GM19240 (cell line): ENCODE data around the gene B3GNT7.

Experiments
- DNase-seq: peaks from one replicate; pipeline ENCODE4 v3.0.0; 2011; ENCODE audit warnings: low spot score; ENCODE audit not compliant: insufficient read length

The B3GNT7 gene

GRCh38 chr2:231384109-231384435, 11.4 kb upstream of the B3GNT7 start:
- DNase-seq = no peak

GRCh38 chr2:231384970-231385369, 10.5 kb upstream of the B3GNT7 start:
- no peak for DNase-seq

GRCh38 chr2:231385429-231385828, 10.1 kb upstream of the B3GNT7 start:
- DNase-seq = no peak

- no peak for DNase-seq
These were observed 9.1 kb upstream of the B3GNT7 start for GRCh38 chr2:231386446-231386845.

- DNase-seq = no peak
These were observed 7.4 kb upstream of the B3GNT7 start for GRCh38 chr2:231387904-231388724.

GRCh38 chr2:231388725-231389346, 6.7 kb upstream of the B3GNT7 start:
- DNase-seq = no peak

GRCh38 chr2:231390667-231391066, 4.8 kb upstream of the B3GNT7 start:
- no peak for DNase-seq

- DNase-seq = no peak
These were observed 3.5 kb upstream of the B3GNT7 start for GRCh38 chr2:231391981-231392380.

- DNase-seq = no peak
These were observed 2.9 kb upstream of the B3GNT7 start for GRCh38 chr2:231392431-231393148.

GRCh38 chr2:231393149-231394131, 2.1 kb upstream of the B3GNT7 start:
- DNase-seq = peak; percentile 84

- peak; percentile 91 for DNase-seq
These were observed 1.0 kb upstream of the B3GNT7 start for GRCh38 chr2:231394211-231395141.

- DNase-seq = no peak
These were observed 730 bp downstream of the B3GNT7 start for GRCh38 chr2:231396058-231396821.

GRCh38 chr2:231397011-231397927, 1.8 kb downstream of the B3GNT7 start:
- DNase-seq = no peak

GRCh38 chr2:231397928-231398294, 2.4 kb downstream of the B3GNT7 start:
- no peak for DNase-seq

- DNase-seq = no peak
These were observed 3.1 kb downstream of the B3GNT7 start for GRCh38 chr2:231398585-231398984.

- DNase-seq = no peak
These were observed 3.7 kb downstream of the B3GNT7 start for GRCh38 chr2:231399046-231399852.

GRCh38 chr2:231399853-231400680, 4.6 kb downstream of the B3GNT7 start:
- no peak for DNase-seq
